GM18507 (cell line): ENCODE measurements around the gene PCGF2.

Experiments
- DNase-seq: peaks from one replicate; pipeline ENCODE4 v3.0.0; 2011; ENCODE audit warnings: low read depth; ENCODE audit not compliant: insufficient read length; ENCODE audit errors: extremely low spot score
- FAIRE-seq: peaks from 2 replicates; lab custom pipeline; 2011; peaks lifted over from hg19 to GRCh38; lab: Jason Lieb, UNC

The PCGF2 gene

GRCh38 chr17:38724337-38724988 is 23.7 kb downstream of the PCGF2 start:
- DNase-seq (no peak), FAIRE-seq (no peak)

GRCh38 chr17:38721802-38722201 is 26.3 kb downstream of the PCGF2 start:
- no peak for FAIRE-seq
- no peak for DNase-seq

- no peak for FAIRE-seq
Measured at GRCh38 chr17:38720941-38721340, 27.2 kb downstream of the PCGF2 start.

GRCh38 chr17:38719943-38720641 is 28.0 kb downstream of the PCGF2 start:
- no peak for FAIRE-seq
- no peak for DNase-seq

More at GRCh38 chr17:38720941-38721340, 27.2 kb downstream of the PCGF2 start:
- no peak for DNase-seq

- DNase-seq (no peak), FAIRE-seq (no peak)
Measured at GRCh38 chr17:38719289-38719942, 28.7 kb downstream of the PCGF2 start.

- FAIRE-seq (no peak), DNase-seq (no peak)
Measured at GRCh38 chr17:38717139-38717745, 30.9 kb downstream of the PCGF2 start.

GRCh38 chr17:38716368-38717005 is 31.6 kb downstream of the PCGF2 start:
- DNase-seq (no peak), FAIRE-seq (no peak)

- no peak for DNase-seq
- no peak for FAIRE-seq
Measured at GRCh38 chr17:38715216-38715943, 32.8 kb downstream of the PCGF2 start.

- FAIRE-seq (no peak), DNase-seq (no peak)
Measured at GRCh38 chr17:38713456-38714075, 34.6 kb downstream of the PCGF2 start.

GRCh38 chr17:38712593-38712992 is 35.5 kb downstream of the PCGF2 start:
- no peak for FAIRE-seq
- no peak for DNase-seq

GRCh38 chr17:38711792-38712571 is 36.2 kb downstream of the PCGF2 start:
- DNase-seq (no peak), FAIRE-seq (no peak)

- DNase-seq (no peak), FAIRE-seq (no peak)
Measured at GRCh38 chr17:38710985-38711384, 37.2 kb downstream of the PCGF2 start.

- DNase-seq (no peak), FAIRE-seq (no peak)
Measured at GRCh38 chr17:38710604-38710962, 37.6 kb downstream of the PCGF2 start.

- FAIRE-seq: no peak
- DNase-seq: no peak
Measured at GRCh38 chr17:38709864-38710603, 38.1 kb downstream of the PCGF2 start.

- no peak for DNase-seq
- no peak for FAIRE-seq
Measured at GRCh38 chr17:38709104-38709820, 38.9 kb downstream of the PCGF2 start.

GRCh38 chr17:38707678-38708351 is 40.3 kb downstream of the PCGF2 start:
- FAIRE-seq: no peak

More at GRCh38 chr17:38707678-38708351, 40.3 kb downstream of the PCGF2 start:
- DNase-seq: no peak
